Activated CD8-positive, alpha-beta memory T cell treated with anti-CD3 and anti-CD28 coated beads, Interleukin-2, amount 50 U/mL, for 4 hours (primary cell): Measurements from ENCODE around the gene DERA.

ENCODE experiments used
- DNase-seq: peaks from one replicate; pipeline ENCODE4 v3.0.0-alpha.2; 2020

DERA gene

DNA sequence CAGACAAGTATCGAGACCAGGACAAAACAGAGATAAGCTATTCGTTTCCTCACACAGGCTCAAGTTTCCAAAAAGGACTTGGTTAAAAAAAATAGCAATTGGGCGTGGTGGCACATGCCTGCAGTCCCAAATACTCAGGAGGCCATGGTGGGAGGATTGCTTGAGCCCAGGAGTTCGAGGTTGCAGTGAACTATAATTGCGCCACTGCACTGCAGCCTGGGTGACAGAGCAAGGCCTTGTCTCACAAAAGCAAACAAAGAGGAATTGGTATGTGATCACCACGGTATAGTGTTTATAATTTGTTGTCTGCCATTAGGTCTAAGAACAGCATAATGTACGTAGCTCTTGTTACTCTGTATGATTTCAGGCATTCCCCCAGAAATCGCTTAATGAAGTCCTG is 175.3 kb downstream of the DERA start:
- no peak for DNase-seq

DNA sequence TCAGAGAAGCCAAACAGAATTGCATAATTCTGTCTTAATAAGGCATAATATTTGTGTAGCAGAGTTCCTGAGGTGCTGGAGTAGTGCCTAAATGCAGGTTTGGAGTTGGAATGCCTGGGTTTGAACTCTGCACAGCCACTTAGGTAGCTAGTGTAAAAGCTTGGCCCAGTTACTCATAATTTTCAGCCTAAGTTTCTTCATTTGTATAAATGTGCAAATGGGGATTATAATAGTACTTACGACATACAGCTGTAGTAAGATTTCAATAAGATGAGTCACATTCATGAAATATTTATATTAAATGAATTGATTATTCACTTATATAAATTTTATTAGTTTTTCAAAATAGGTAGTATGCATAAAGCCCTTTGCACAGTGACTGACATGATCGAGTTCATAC is 175.8 kb downstream of the DERA start:
- DNase-seq = no peak
